Measurements from ENCODE around the gene NPAS3. TPM values are rescaled to one million over a fixed set of nuclear protein-coding genes. Genes with fewer than 3 reads are reported as not detected.

The NPAS3 gene
- total RNA-seq, 2 experiments from 2014 or later, result not detected

DNA sequence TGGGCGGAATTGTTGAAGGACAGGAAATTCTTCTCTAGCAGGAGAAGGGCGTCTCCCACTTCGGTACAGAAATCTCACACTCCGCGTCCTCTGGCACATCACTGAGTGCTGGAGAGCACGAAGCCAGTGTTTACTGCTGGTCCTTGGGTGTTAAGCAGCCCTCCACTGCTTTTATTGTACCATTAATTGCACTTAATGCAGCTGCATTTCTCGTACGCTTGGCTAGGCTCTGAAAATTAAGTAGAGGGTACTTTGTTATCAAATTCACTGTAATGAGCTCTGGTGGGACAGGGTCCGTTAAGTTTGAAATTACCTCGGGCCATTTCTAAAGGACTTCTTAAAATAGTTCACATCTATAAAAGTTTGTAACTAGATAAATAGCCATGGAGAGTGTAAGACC lies 411.2 kb downstream of the NPAS3 start:
- no peak for DNase-seq
- CTCF ChIA-PET, result no interaction called here
- Mint-ChIP-seq H3K27me3 (ENCODE audit: low read depth) (peaks cover 3% of the 10 kb centered on the region), H3K27ac (no peak overlapping the region), H3K4me1 (ENCODE audit: low read depth) (no peaks in the 10 kb centered on the region), H3K9me3 (peaks cover 4% of the 10 kb centered on the region), H3K4me3 (no peak overlapping the region), H3K36me3 (ENCODE audit: low read depth) (no peaks in the 10 kb centered on the region)
- intact Hi-C loops (cut with micrococcal nuclease), result no loop called here

DNA sequence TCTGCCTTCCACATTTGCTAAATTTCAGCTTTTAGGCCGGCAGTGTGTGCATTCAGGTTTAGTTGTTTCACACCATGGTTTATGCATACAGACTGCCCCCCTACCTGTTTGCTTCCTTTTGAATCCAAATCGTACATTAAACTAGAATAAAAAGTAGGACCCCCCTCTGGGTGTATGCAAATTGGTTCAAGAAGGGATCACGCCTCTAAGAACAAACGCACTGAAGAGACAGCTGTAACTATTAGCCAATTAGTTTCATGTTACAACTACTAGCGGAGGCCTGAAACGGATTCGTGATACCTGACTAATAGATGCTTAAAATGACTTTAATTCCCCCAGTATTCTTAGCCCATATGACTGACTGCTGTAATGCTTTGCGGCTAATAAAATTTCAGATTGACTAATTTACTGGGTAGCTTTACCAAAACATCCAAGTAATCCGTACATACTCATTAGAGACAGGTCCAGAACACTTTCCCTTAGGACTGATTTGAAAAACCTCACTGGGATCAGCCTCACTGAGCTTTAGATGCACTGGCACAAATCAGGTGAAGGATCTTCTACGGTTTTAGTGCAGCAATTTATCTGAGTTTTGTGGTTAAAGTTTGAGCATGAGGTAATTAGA lies 411.8 kb downstream of the NPAS3 start:
- peaks cover 5% of the 10 kb centered on the region for H3K9me3 Mint-ChIP-seq
- CTCF ChIA-PET, result no interaction called here
- H3K36me3 Mint-ChIP-seq (ENCODE audit: low read depth), result no peaks in the 10 kb centered on the region
- intact Hi-C loops (cut with micrococcal nuclease), result no loop called here
- no peak overlapping the region for H3K4me3 Mint-ChIP-seq
- H3K4me1 Mint-ChIP-seq (ENCODE audit: low read depth), result no peaks in the 10 kb centered on the region
- peaks cover 2% of the 10 kb centered on the region for H3K27me3 Mint-ChIP-seq (ENCODE audit: low read depth)
- H3K27ac Mint-ChIP-seq, result no peak overlapping the region
- no peak for DNase-seq

GRCh38 chr14:33352821-33353220 lies 414.1 kb downstream of the NPAS3 start:
- intact Hi-C loops (cut with micrococcal nuclease), result no loop called here
- Mint-ChIP-seq H3K9me3 (peaks cover 4% of the 10 kb centered on the region), H3K4me3 (no peak overlapping the region), H3K27ac (no peak overlapping the region), H3K36me3 (ENCODE audit: low read depth) (no peaks in the 10 kb centered on the region), H3K27me3 (ENCODE audit: low read depth) (no peaks in the 10 kb centered on the region), H3K4me1 (ENCODE audit: low read depth) (no peaks in the 10 kb centered on the region)
- CTCF ChIA-PET, result interaction anchor here (0.7 kb wide), 2 partner anchors 45 to 647 kb away, joined by 3 to 4 read pairs; no protein-coding TSS in a partner anchor
- DNase-seq, result no peak

GRCh38 chr14:33356181-33356580 lies 417.5 kb downstream of the NPAS3 start:
- H3K9me3 Mint-ChIP-seq, result peaks cover 3% of the 10 kb centered on the region
- no peak overlapping the region for H3K27ac Mint-ChIP-seq
- no peaks in the 10 kb centered on the region for H3K27me3 Mint-ChIP-seq (ENCODE audit: low read depth)
- CTCF ChIA-PET, result no interaction called here
- H3K4me1 Mint-ChIP-seq (ENCODE audit: low read depth), result no peaks in the 10 kb centered on the region
- no peak overlapping the region for H3K4me3 Mint-ChIP-seq
- no peak for DNase-seq
- intact Hi-C loops (cut with micrococcal nuclease), result no loop called here
- H3K36me3 Mint-ChIP-seq (ENCODE audit: low read depth), result no peaks in the 10 kb centered on the region

DNA sequence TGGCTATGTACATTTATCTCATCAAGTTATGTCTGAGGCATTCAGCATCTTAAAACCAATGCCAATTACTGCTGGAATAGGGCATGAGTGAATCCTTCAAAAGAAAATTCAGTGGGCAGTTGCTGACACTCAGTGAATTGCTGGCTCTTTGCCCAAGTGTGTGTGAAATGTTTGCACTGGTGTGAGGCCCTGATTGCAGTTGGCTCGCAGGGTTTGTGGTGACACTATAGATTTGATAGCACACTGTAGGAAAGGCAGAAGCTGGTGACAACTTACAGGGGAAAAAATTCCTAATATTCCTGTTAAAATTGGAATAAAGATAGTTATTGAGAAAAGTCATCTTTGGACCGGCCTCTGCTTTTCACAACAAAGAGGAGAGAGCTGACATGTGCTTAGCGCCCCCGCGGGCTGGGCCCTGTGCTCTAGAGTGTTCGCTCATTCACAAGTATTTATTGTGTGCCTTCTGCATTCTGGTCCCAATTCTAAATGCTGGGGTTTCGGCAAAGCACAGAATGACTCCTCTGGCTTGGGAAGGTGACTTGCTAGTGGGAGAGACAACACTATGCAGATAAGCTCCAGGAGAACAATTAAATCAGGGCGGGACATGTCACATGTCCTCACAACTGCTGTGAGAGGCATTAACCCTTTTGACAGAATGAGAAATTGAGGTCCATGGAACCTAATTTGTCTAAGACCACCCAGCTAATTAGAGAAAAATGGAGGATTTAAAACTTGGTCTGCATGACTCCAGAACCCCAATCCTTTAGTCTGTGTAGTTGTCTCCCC lies 418.7 kb downstream of the NPAS3 start:
- Mint-ChIP-seq H3K27ac (no peak overlapping the region), H3K36me3 (ENCODE audit: low read depth) (no peaks in the 10 kb centered on the region)
- CTCF ChIA-PET, result no interaction called here

GRCh38 chr14:33359288-33359881 lies 420.7 kb downstream of the NPAS3 start:
- no peak overlapping the region for H3K27ac Mint-ChIP-seq
- intact Hi-C loops (cut with micrococcal nuclease), result no loop called here
- no peak for DNase-seq
- CTCF ChIA-PET, result no interaction called here
- H3K36me3 Mint-ChIP-seq (ENCODE audit: low read depth), result no peaks in the 10 kb centered on the region
- H3K9me3 Mint-ChIP-seq, result peaks cover 3% of the 10 kb centered on the region
- no peak overlapping the region for H3K4me3 Mint-ChIP-seq
- H3K4me1 Mint-ChIP-seq (ENCODE audit: low read depth), result no peaks in the 10 kb centered on the region
- peaks cover 3% of the 10 kb centered on the region for H3K27me3 Mint-ChIP-seq (ENCODE audit: low read depth)

More for the DNA sequence above, 418.7 kb downstream of the NPAS3 start:
- intact Hi-C loops (cut with micrococcal nuclease), result no loop called here
- H3K9me3 Mint-ChIP-seq, result peaks cover 3% of the 10 kb centered on the region
- no peak for DNase-seq
- H3K4me1 Mint-ChIP-seq (ENCODE audit: low read depth), result no peaks in the 10 kb centered on the region
- no peak overlapping the region for H3K4me3 Mint-ChIP-seq
- peaks cover 2% of the 10 kb centered on the region for H3K27me3 Mint-ChIP-seq (ENCODE audit: low read depth)

GRCh38 chr14:33362934-33363333 lies 424.3 kb downstream of the NPAS3 start:
- CTCF ChIA-PET, result no interaction called here
- H3K27me3 Mint-ChIP-seq (ENCODE audit: low read depth), result peaks cover 3% of the 10 kb centered on the region
- no peak for DNase-seq
- peaks cover 1% of the 10 kb centered on the region for H3K9me3 Mint-ChIP-seq
- no peaks in the 10 kb centered on the region for H3K4me1 Mint-ChIP-seq (ENCODE audit: low read depth)
- H3K4me3 Mint-ChIP-seq, result no peak overlapping the region
- intact Hi-C loops (cut with micrococcal nuclease), result no loop called here
- no peaks in the 10 kb centered on the region for H3K36me3 Mint-ChIP-seq (ENCODE audit: low read depth)
- no peak overlapping the region for H3K27ac Mint-ChIP-seq

DNA sequence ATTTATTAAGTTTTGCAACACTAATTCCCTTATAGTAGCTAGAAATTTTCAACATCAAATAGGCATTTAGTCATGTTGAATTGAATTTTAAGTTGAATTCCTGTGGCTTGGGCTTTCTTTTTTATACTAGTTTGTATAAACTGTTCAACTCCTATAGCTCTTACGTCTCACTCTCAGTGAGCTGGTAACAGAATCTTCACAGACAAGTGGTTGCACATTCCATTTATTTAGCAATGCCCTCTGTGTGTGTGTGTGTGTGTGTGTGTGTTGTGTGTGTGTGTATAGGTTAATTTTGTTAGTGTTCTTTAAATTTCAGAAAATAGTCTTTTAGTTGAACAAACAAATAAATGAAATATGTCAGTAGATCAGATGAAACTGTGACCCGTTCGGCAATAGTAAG lies 425.0 kb downstream of the NPAS3 start:
- Mint-ChIP-seq H3K27ac (no peak overlapping the region), H3K9me3 (no peaks in the 10 kb centered on the region), H3K4me1 (ENCODE audit: low read depth) (no peaks in the 10 kb centered on the region), H3K4me3 (no peak overlapping the region), H3K27me3 (ENCODE audit: low read depth) (peaks cover 3% of the 10 kb centered on the region), H3K36me3 (ENCODE audit: low read depth) (no peaks in the 10 kb centered on the region)
- intact Hi-C loops (cut with micrococcal nuclease), result no loop called here
- CTCF ChIA-PET, result no interaction called here
- DNase-seq, result no peak

- Mint-ChIP-seq H3K36me3 (ENCODE audit: low read depth) (no peaks in the 10 kb centered on the region), H3K27ac (no peak overlapping the region), H3K27me3 (ENCODE audit: low read depth) (peaks cover 3% of the 10 kb centered on the region), H3K9me3 (no peaks in the 10 kb centered on the region), H3K4me1 (ENCODE audit: low read depth) (no peaks in the 10 kb centered on the region), H3K4me3 (no peak overlapping the region)
- no peak for DNase-seq
- intact Hi-C loops (cut with micrococcal nuclease), result no loop called here
- CTCF ChIA-PET, result interaction anchor here (0.6 kb wide), 1 partner anchor 371 kb away, joined by 3 read pairs; no protein-coding TSS in a partner anchor
Observed at GRCh38 chr14:33364466-33364865, 425.8 kb downstream of the NPAS3 start.

DNA sequence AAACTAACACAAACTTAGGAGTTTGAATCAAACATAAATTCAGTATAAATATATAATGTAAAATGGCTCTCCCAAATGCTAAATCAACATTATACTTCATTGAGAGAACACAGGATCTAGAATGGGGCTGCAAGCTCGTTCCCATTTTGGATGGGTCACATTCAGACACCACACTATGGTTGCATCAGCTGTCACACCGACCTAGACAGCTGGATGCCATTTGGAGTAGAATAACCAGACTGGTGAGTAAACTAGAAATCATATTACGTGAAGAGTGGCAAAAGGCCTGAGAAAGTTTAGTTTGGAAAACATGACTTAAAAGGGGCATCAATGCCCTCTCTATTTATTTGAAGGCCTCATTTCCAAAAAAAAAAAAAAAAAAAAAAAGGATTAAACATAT lies 430.4 kb downstream of the NPAS3 start:
- intact Hi-C loops (cut with micrococcal nuclease), result no loop called here
- no peak overlapping the region for H3K27ac Mint-ChIP-seq

GRCh38 chr14:33369972-33370371 lies 431.3 kb downstream of the NPAS3 start:
- no peaks in the 10 kb centered on the region for H3K27me3 Mint-ChIP-seq (ENCODE audit: low read depth)
- no peaks in the 10 kb centered on the region for H3K36me3 Mint-ChIP-seq (ENCODE audit: low read depth)
- no peaks in the 10 kb centered on the region for H3K9me3 Mint-ChIP-seq
- DNase-seq, result no peak
- H3K4me3 Mint-ChIP-seq, result no peak overlapping the region
- intact Hi-C loops (cut with micrococcal nuclease), result no loop called here
- no peak overlapping the region for H3K27ac Mint-ChIP-seq
- CTCF ChIA-PET, result interaction anchor here (0.6 kb wide), 1 partner anchor 404 kb away, joined by 3 read pairs; no protein-coding TSS in a partner anchor
- H3K4me1 Mint-ChIP-seq (ENCODE audit: low read depth), result no peaks in the 10 kb centered on the region

More for the DNA sequence above, 430.4 kb downstream of the NPAS3 start:
- Mint-ChIP-seq H3K4me1 (ENCODE audit: low read depth) (no peaks in the 10 kb centered on the region), H3K36me3 (ENCODE audit: low read depth) (no peaks in the 10 kb centered on the region), H3K27me3 (ENCODE audit: low read depth) (no peaks in the 10 kb centered on the region), H3K4me3 (no peak overlapping the region), H3K9me3 (no peaks in the 10 kb centered on the region)
- DNase-seq, result no peak
- CTCF ChIA-PET, result interaction anchor here (0.6 kb wide), 1 partner anchor 405 kb away, joined by 3 read pairs; no protein-coding TSS in a partner anchor

DNA sequence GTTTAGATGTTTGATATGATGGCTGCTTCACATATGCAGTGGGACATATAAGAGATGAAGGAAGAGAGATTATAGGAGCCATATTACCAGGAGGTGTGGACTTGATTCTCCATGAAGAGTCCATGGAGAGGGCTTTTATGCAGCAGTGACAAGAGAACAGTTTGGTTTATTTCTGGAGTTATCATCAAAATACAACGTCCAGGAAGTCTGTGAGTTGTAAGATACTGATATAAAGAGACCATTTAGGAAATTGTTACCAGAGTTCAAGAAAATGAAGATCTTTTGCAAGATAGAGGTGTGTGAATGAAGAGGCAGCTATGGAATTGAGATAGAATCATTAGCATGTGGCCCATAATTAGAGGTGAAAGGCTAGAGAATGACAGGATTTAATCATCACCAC lies 431.7 kb downstream of the NPAS3 start:
- CTCF ChIA-PET, result no interaction called here
- Mint-ChIP-seq H3K4me3 (no peak overlapping the region), H3K36me3 (ENCODE audit: low read depth) (no peaks in the 10 kb centered on the region), H3K9me3 (no peaks in the 10 kb centered on the region), H3K4me1 (ENCODE audit: low read depth) (no peaks in the 10 kb centered on the region), H3K27ac (no peak overlapping the region), H3K27me3 (ENCODE audit: low read depth) (no peaks in the 10 kb centered on the region)
- no peak for DNase-seq
- intact Hi-C loops (cut with micrococcal nuclease), result no loop called here

DNA sequence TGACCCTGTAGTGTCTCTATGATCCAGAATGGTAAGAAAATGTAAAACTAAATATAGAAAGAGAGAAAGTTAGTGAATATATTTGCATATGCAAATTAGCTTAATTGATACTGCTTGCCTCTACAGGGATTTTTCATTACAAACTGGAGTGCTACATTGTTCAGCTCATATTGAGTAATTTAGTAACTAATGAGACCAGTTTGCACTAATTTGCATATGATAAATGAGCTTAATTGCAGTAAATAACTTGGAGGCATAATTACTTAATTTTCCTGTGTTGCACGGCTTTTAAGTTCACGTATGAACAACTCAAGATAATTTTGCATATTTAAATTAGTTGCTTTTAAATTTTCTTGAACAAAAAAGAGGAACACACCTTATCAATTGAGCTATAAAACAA lies 436.5 kb downstream of the NPAS3 start:
- CTCF ChIA-PET, result no interaction called here
- intact Hi-C loops (cut with micrococcal nuclease), result no loop called here
- Mint-ChIP-seq H3K9me3 (no peaks in the 10 kb centered on the region), H3K36me3 (ENCODE audit: low read depth) (no peaks in the 10 kb centered on the region), H3K4me1 (ENCODE audit: low read depth) (no peaks in the 10 kb centered on the region), H3K4me3 (no peak overlapping the region), H3K27ac (no peak overlapping the region), H3K27me3 (ENCODE audit: low read depth) (no peaks in the 10 kb centered on the region)
- DNase-seq, result no peak

Measured in activated naive CD4-positive, alpha-beta T cell treated with anti-CD3 and anti-CD28 coated beads for 36 hours (primary cell).